Measurements from ENCODE around the gene YIPF7.

DNA sequence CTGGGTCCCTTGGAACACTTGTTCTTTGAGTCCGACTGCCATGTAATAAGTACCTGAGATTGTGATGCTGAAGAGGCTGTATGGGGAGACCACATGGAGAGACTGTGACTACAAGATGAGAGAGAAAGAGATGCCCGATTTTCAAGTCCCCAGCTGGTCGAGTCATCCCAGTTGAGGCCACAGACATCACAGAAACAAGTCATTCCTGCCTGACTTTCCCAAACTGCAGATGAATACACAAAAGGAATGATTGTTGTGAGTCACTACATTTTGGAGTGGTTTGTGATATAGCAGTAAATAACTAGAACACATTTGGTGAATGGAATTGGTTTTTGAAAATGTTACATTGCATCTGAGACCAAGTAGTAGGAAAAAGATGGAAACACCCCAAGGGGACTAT, 9.0 kb upstream of the YIPF7 start:
- TF ChIP-seq CTCF (IDR thresholded peaks at IDR 0.05) (no peak), POLR2A (IDR thresholded peaks at IDR 0.05) (no peak)

All from esophagus squamous epithelium (tissue), 4 donors.